DMS53 treated with DMSO at 0.1 percent for 48 hours (cell line): ENCODE measurements around the gene EPX.

ENCODE experiments used
- DNase-seq: peaks from one replicate; lab custom pipeline; 2025; ENCODE audit not compliant: unreplicated experiment; lab: John Stamatoyannopoulos, UW

The EPX gene

DNA sequence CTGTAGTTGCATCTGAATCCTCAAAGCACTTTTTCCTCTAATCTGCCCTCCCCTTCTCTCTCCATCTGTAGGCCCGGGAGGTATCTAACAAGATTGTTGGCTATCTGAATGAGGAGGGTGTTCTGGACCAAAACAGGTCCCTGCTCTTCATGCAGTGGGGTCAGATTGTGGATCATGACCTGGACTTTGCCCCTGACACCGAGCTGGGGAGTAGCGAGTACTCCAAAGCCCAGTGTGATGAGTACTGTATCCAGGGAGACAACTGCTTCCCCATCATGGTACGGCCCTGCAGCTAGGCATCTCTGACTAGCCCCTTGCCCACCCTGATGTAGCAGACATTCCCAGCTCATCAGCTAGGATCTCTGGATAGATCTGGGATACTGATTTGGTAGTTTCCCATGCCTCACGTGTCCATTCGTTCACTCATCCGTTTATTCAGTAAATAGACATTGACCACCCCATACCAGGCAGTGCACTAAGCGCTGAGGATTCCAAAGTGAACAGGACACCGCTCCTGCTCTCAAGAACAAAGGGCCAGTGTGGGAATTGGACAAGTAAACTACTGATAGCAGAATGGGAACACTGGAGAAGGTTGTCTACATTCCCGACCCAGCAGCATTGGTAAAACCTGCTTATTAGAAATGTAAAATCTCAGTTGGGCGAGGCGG lies 58.0 kb downstream of the EPX start:
- DNase-seq = no peak

DNA sequence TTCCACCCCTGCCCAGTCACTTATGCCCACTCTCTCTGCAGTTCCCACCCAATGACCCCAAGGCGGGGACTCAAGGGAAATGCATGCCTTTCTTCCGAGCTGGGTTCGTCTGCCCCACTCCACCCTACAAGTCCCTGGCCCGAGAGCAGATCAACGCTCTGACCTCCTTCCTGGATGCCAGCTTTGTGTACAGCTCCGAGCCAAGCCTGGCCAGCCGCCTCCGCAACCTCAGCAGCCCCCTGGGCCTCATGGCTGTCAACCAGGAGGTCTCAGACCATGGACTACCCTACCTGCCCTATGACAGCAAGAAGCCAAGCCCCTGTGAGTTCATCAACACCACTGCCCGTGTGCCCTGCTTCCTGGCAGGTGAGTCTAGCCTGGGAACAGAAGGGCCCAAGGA lies 59.6 kb downstream of the EPX start:
- no peak for DNase-seq

DNA sequence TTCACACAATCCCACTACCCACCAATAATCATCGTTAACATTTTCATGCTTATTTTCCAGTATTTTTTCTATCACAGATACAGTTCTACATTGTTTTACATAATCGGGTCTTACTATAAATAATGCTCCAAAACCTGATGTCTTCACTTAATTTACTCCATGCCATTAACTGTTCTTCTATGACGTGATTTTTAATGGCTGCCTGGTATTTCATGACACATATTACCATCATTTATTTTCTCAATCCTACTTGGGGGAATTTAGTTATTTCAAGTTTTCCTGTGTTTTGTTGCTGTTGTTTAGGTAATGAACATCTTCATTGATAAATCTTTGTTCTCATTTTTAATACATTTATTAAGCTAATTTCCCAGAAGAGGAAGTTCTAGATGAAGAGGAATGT lies 60.6 kb downstream of the EPX start:
- no peak for DNase-seq
